Suppressor macrophage (primary cell): ENCODE results near the gene GOLPH3L.
"Not testable (repeated sequence)": the region's sequence is repeated elsewhere in the genome, so short reads cannot be mapped to it uniquely, and the experiment has no call there.

Experiments
- DNase-seq, 4 experiments: peaks; one replicate each; pipeline ENCODE4 v3.0.0-alpha.2; 2020 to 2022
- total RNA-seq, 17 experiments: gene quantifications; one replicate each; lab custom pipeline; 2026; ENCODE audit warnings: mixed read lengths in 6 of 17, inconsistent platforms in 3 of 17; lab: John Stamatoyannopoulos, UW

The GOLPH3L gene
- total RNA-seq, result 4.9 to 17.5 (median 8.2) reads per million in 17 experiments

- peak; percentile 87 to 94 (median 91) for DNase-seq
Observed at GRCh38 chr1:150696995-150697927, at the start of gene GOLPH3L. Gene GOLPH3L (minus strand): TSS chr1:150697154. CDS start chr1:150694838, 2,316 bp downstream.

GRCh38 chr1:150730130-150730721 is 33.3 kb upstream of the GOLPH3L start:
- DNase-seq, result no peak

GRCh38 chr1:150724336-150724735 is 27.4 kb upstream of the GOLPH3L start:
- DNase-seq, result no peak

GRCh38 chr1:150720703-150721102 is 23.7 kb upstream of the GOLPH3L start, which contains the start of gene HORMAD1:
Gene HORMAD1 (minus strand): TSS chr1:150720895. CDS start chr1:150719505, 1,390 bp downstream.
- DNase-seq, result no peak

GRCh38 chr1:150720098-150720497 is 23.1 kb upstream of the GOLPH3L start:
- DNase-seq, result no peak

GRCh38 chr1:150718225-150718891 is 21.4 kb upstream of the GOLPH3L start:
- DNase-seq, result no peak

- DNase-seq, result not testable (repeated sequence)
Observed at GRCh38 chr1:150709031-150709430, 12.1 kb upstream of the GOLPH3L start.

- no peak for DNase-seq
Observed at GRCh38 chr1:150708595-150708994, 11.6 kb upstream of the GOLPH3L start.

GRCh38 chr1:150706091-150706490 is 9.1 kb upstream of the GOLPH3L start:
- no peak for DNase-seq

- DNase-seq, result no peak
Observed at GRCh38 chr1:150703427-150703826, 6.5 kb upstream of the GOLPH3L start.

GRCh38 chr1:150696590-150696989 is 364 bp downstream of the GOLPH3L start:
- DNase-seq, result peak in 1 of 4 experiments; percentile 6

GRCh38 chr1:150696162-150696561 is 792 bp downstream of the GOLPH3L start:
- DNase-seq, result peak in 1 of 4 experiments; percentile 5

- peak in 2 of 4 experiments; percentile 1 to 10 for DNase-seq
Observed at GRCh38 chr1:150695561-150695960, 1.4 kb downstream of the GOLPH3L start.

GRCh38 chr1:150692720-150693119 is 4.2 kb downstream of the GOLPH3L start:
- no peak for DNase-seq

GRCh38 chr1:150688763-150689162 is 8.2 kb downstream of the GOLPH3L start:
- DNase-seq, result no peak

- DNase-seq, result no peak
Observed at GRCh38 chr1:150686275-150686674, 10.7 kb downstream of the GOLPH3L start.

- DNase-seq, result no peak
Observed at GRCh38 chr1:150683914-150684313, 13.0 kb downstream of the GOLPH3L start.

GRCh38 chr1:150678988-150679387 is 18.0 kb downstream of the GOLPH3L start:
- DNase-seq, result no peak

- no peak for DNase-seq
Observed at GRCh38 chr1:150674881-150675280, 22.1 kb downstream of the GOLPH3L start.

GRCh38 chr1:150663321-150663720 is 33.6 kb downstream of the GOLPH3L start:
- no peak for DNase-seq

GRCh38 chr1:150662811-150663210 is 34.1 kb downstream of the GOLPH3L start:
- DNase-seq, result no peak

- DNase-seq, result no peak
Observed at GRCh38 chr1:150661156-150661555, 35.8 kb downstream of the GOLPH3L start.

- DNase-seq, result no peak
Observed at GRCh38 chr1:150660584-150660983, 36.4 kb downstream of the GOLPH3L start.
